Caco-2 (cell line): ENCODE measurements around the gene ZNF428. TPM values are rescaled to one million over a fixed set of nuclear protein-coding genes. Genes with fewer than 3 reads are reported as not detected.
A peak's percentile ranks its signal among the peaks of the same experiment; 100 is the strongest.

ENCODE experiments used
- BruUV-seq: library from RNA; stranded (reverse); fragments of 400-500 nt; replicated peaks from 2 replicates; lab custom pipeline; 2021; lab: Mats Ljungman, UMichigan
- CTCF ChIA-PET: fragments of 300-600 bp; sonication (Branson Sonifier 250); formaldehyde crosslinking; loops from one replicate; lab custom pipeline; 2022; ENCODE audit warnings: antibody characterized with exemption; lab: Charles Lee
- POLR2A ChIA-PET: fragments of 300-600 bp; sonication (Branson Sonifier 250); formaldehyde crosslinking; loops from one replicate; lab custom pipeline; 2022; ENCODE audit warnings: antibody characterized with exemption; lab: Charles Lee
- DNase-seq, 2 experiments: peaks; one replicate each; pipeline versions ENCODE4 v3.0.0 to v3.0.0-alpha.2; 2020 to 2022
- H3K27me3 ChIP-seq: replicated peaks from 2 replicates; pipeline ENCODE4 v1.6.0; 2011; ENCODE audit warnings: low read length; ENCODE audit not compliant: control insufficient read depth, insufficient read depth
- H3K36me3 ChIP-seq: 2 replicates; pipeline ENCODE4 v1.5.1; 2011; ENCODE audit warnings: low read length; ENCODE audit not compliant: control insufficient read depth, insufficient read depth
- H3K4me1 ChIP-seq: fragments of 250-450 bp; sonication (Bioruptor Pico); 2 replicates; pipeline ENCODE4 v1.5.1; 2020; ENCODE audit warnings: mild to moderate bottlenecking
- H3K4me3 ChIP-seq: 2 replicates; pipeline ENCODE4 v1.5.1; 2011; ENCODE audit warnings: low read depth, mild to moderate bottlenecking, control low read depth, low read length
- H3K9me3 ChIP-seq: fragments of 250-450 bp; sonication (Bioruptor Pico); 2 replicates; pipeline ENCODE4 v1.5.1; 2020; ENCODE audit warnings: mild to moderate bottlenecking, moderate library complexity
- H3K27ac Mint-ChIP-seq: one replicate; pipeline ENCODE4 v1.8.0; 2022; ENCODE audit warnings: mixed read lengths; ENCODE audit not compliant: unreplicated experiment
- H3K27me3 Mint-ChIP-seq: one replicate; pipeline ENCODE4 v1.8.0; 2022; ENCODE audit warnings: mixed read lengths; ENCODE audit not compliant: insufficient read depth, unreplicated experiment
- H3K36me3 Mint-ChIP-seq: one replicate; pipeline ENCODE4 v1.8.0; 2022; ENCODE audit warnings: mild to moderate bottlenecking, mixed read lengths; ENCODE audit not compliant: insufficient read depth, unreplicated experiment
- H3K4me1 Mint-ChIP-seq: one replicate; pipeline ENCODE4 v1.8.0; 2022; ENCODE audit warnings: low read depth, mixed read lengths; ENCODE audit not compliant: unreplicated experiment
- H3K4me3 Mint-ChIP-seq: one replicate; pipeline ENCODE4 v1.8.0; 2022; ENCODE audit warnings: mild to moderate bottlenecking, moderate library complexity, mixed read lengths; ENCODE audit not compliant: unreplicated experiment
- H3K9me3 Mint-ChIP-seq: one replicate; pipeline ENCODE4 v1.8.0; 2022; ENCODE audit warnings: mixed read lengths; ENCODE audit not compliant: unreplicated experiment
- intact Hi-C: fragments of 100-400 bp; cut with micrococcal nuclease; formaldehyde crosslinking; loops from one replicate; pipeline ENCODE4 v1.10.0; 2022; ENCODE audit not compliant: unreplicated experiment
- total RNA-seq: library from RNA; stranded (reverse); gene quantifications from 2 replicates; pipeline ENCODE4 v1.2.3, GENCODE V29; 2022
- TF ChIP-seq, protein P1 (sequence below), 2 experiments: fragments of 200-600 bp in 1 of 2; IDR thresholded peaks; 1 replicate in 1 of 2; 2 replicates in 1 of 2; pipeline versions ENCODE4 v1.5.1 to v1.8.0; 2011 to 2022; ENCODE audit warnings: antibody characterized with exemption in 1 of 2, control low read depth in 1 of 2, inconsistent platforms in 1 of 2, low read depth in 1 of 2, low read length in 1 of 2, mild to moderate bottlenecking in 1 of 2, moderate library complexity in 1 of 2; ENCODE audit not compliant: insufficient read depth in 1 of 2, severe bottlenecking in 1 of 2, unreplicated experiment in 1 of 2

Gene ZNF428
- total RNA-seq, 1 experiment from 2014 or later: 38.9 TPM

DNA sequence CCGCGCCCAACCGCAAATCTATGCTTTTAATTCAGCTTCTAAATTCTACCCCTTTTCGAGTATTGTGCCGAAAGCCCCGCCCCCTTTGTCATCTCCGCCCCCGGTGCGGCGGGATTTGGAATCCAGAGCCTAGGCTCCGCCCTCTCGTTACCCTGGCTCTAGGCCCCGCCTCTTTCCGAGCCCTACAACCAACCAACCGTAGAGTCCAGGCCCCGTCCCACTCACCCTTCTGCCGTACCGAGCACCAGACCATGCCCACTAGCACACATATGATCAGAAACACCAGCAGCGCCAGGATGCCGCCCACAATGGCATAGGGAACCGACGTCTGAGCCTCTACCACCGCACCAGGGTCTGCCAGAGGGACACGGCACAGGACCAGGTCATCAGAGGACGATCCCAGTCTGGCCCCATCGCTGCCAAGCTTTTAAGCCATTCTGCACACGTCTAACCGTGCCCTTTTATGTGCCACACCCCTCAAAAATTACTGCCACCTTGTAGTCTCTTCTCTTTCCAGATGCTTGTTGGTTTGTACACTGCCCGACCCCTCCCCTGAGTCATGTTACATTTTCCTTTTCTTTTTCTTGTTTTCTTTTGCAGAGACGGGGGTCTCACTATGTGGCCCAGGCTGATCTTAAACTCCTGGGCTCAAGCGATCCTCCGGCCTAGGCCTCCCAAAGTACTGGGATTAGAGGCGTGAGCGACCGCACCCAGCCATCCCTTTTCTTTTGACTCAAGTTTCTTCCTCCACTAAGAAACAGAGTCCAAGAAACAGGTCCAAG lies 4.7 kb upstream of the ZNF428 start:
- H3K27ac Mint-ChIP-seq: no peak overlapping the region
- no TSS peak for BruUV-seq
- ChIA-PET CTCF (no interaction called here), POLR2A (no interaction called here)
- H3K9me3 Mint-ChIP-seq: no peaks in the 10 kb centered on the region
- peaks cover 18% of the 10 kb centered on the region for H3K36me3 Mint-ChIP-seq
- DNase-seq: no peak
- Histone ChIP-seq H3K36me3 (no peaks in the 10 kb centered on the region), H3K27me3 (no peaks in the 10 kb centered on the region), H3K4me3 (no peak overlapping the region), H3K9me3 (no peaks in the 10 kb centered on the region), H3K4me1 (0 out of 2 replicates have a peak, but pooled peaks cover 4% of the 10 kb centered on the region)
- TF ChIP-seq, protein P1, sequence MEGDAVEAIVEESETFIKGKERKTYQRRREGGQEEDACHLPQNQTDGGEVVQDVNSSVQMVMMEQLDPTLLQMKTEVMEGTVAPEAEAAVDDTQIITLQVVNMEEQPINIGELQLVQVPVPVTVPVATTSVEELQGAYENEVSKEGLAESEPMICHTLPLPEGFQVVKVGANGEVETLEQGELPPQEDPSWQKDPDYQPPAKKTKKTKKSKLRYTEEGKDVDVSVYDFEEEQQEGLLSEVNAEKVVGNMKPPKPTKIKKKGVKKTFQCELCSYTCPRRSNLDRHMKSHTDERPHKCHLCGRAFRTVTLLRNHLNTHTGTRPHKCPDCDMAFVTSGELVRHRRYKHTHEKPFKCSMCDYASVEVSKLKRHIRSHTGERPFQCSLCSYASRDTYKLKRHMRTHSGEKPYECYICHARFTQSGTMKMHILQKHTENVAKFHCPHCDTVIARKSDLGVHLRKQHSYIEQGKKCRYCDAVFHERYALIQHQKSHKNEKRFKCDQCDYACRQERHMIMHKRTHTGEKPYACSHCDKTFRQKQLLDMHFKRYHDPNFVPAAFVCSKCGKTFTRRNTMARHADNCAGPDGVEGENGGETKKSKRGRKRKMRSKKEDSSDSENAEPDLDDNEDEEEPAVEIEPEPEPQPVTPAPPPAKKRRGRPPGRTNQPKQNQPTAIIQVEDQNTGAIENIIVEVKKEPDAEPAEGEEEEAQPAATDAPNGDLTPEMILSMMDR (IDR thresholded peaks at IDR 0.05; ENCODE audit: insufficient read depth in 1 of 2, low read depth in 1 of 2, low read length in 1 of 2, severe bottlenecking in 1 of 2, unreplicated experiment in 1 of 2): no peak
- H3K4me3 Mint-ChIP-seq: no peak overlapping the region
- intact Hi-C loops: no loop called here
- no peaks in the 10 kb centered on the region for H3K27me3 Mint-ChIP-seq
- peaks cover 8% of the 10 kb centered on the region for H3K4me1 Mint-ChIP-seq

DNA sequence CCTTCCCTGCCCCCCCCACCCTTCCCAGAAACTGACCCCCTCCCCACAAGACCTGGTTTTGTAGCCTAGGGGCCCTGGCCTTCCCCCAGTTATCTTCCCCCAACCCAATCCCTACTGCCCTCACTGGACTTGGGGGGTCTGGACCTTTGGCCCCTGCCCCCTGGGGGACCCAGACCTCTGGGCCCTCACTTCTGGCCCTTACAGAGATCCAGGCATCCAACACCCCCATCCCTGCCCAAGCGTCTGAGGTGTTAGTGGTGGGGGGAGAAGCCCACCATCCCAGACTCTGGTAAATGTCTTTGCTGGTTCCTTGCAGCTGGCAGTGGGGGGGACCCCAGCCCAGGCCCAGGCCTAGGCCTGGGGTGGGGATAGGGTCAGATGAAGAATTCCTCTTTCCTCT lies 3.5 kb upstream of the ZNF428 start:
- ChIA-PET POLR2A (interaction anchor here (0.7 kb wide), 1 partner anchor 113 kb away, joined by 3 read pairs; no protein-coding TSS in a partner anchor), CTCF (no interaction called here)
- no TSS peak for BruUV-seq
- Mint-ChIP-seq H3K27ac (peak overlapping the region; percentile 34), H3K4me3 (no peak overlapping the region), H3K9me3 (no peaks in the 10 kb centered on the region), H3K4me1 (peaks cover 8% of the 10 kb centered on the region), H3K27me3 (no peaks in the 10 kb centered on the region), H3K36me3 (peaks cover 22% of the 10 kb centered on the region)
- H3K4me1 ChIP-seq: peaks cover 4% of the 10 kb centered on the region; the same call in 1 of the 2 replicates
- no peaks in the 10 kb centered on the region for H3K27me3 ChIP-seq
- TF ChIP-seq, protein P1 (IDR thresholded peaks at IDR 0.05; ENCODE audit: insufficient read depth in 1 of 2, low read depth in 1 of 2, low read length in 1 of 2, severe bottlenecking in 1 of 2, unreplicated experiment in 1 of 2): no peak
- no peaks in the 10 kb centered on the region for H3K9me3 ChIP-seq
- intact Hi-C loops: no loop called here
- no peak overlapping the region for H3K4me3 ChIP-seq
- H3K36me3 ChIP-seq: no peaks in the 10 kb centered on the region
- no peak for DNase-seq

DNA sequence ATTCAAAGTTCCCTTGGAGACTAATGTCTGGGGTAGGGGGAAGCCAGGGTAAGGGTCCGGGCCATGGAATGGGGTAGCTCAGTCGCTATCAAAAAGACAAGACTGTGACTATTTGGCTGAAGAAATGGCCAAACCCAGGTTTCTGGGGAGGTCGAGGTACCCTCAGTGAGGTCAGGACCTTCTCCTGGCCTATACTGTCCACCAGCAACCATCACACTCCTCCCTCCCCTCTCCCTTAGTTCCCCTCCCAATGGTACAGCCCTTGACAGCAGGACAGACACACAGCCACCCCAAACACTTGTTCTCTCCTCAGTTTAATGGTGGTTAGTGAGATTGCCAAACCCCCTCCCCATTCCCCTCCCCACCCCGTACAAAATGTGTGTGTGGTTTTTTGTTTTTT lies 2.6 kb upstream of the ZNF428 start:
- Mint-ChIP-seq H3K27me3 (no peaks in the 10 kb centered on the region), H3K4me3 (no peak overlapping the region), H3K9me3 (no peaks in the 10 kb centered on the region), H3K27ac (no peak overlapping the region), H3K4me1 (peaks cover 8% of the 10 kb centered on the region), H3K36me3 (peaks cover 22% of the 10 kb centered on the region)
- TF ChIP-seq, protein P1 (IDR thresholded peaks at IDR 0.05; ENCODE audit: insufficient read depth in 1 of 2, low read depth in 1 of 2, low read length in 1 of 2, severe bottlenecking in 1 of 2, unreplicated experiment in 1 of 2): no peak
- Histone ChIP-seq H3K27me3 (no peaks in the 10 kb centered on the region), H3K4me1 (peaks cover 4% of the 10 kb centered on the region; the same call in 1 of the 2 replicates), H3K36me3 (no peaks in the 10 kb centered on the region), H3K9me3 (no peaks in the 10 kb centered on the region), H3K4me3 (no peak overlapping the region)
- DNase-seq: no peak
- intact Hi-C loops: no loop called here
- ChIA-PET CTCF (no interaction called here), POLR2A (no interaction called here)
- no TSS peak for BruUV-seq
